Natural killer cell (primary cell): ENCODE results near the gene PIK3R2. TPM values are rescaled to one million over a fixed set of nuclear protein-coding genes. Genes with fewer than 3 reads are reported as not detected.
A peak's percentile ranks its signal among the peaks of the same experiment; 100 is the strongest.

ENCODE experiments used
- ATAC-seq, 3 donors: fragments of 150-1000 bp in 2 of 3; fragments of 200-7000 bp in 1 of 3; cut with Tn5 transposase; 1 replicate in 1 of 3; 2 replicates in 2 of 3; pipeline ENCODE4 v1.10.0; 2021; ENCODE audit warnings: mild to moderate bottlenecking in 2 of 3, moderate library complexity in 2 of 3
- DNase-seq, 2 donors: peaks; one replicate each; pipeline versions ENCODE4 v3.0.0 to v3.0.0-alpha.2; 2013 to 2021; ENCODE audit warnings: mixed read lengths in 1 of 2
- H3K27ac ChIP-seq: one replicate; pipeline ENCODE4 v1.5.1; 2013; ENCODE audit warnings: mild to moderate bottlenecking, low read length
- H3K27me3 ChIP-seq: one replicate; pipeline ENCODE4 v1.6.1; 2013; ENCODE audit warnings: low read length; ENCODE audit not compliant: control insufficient read depth, insufficient read depth
- H3K36me3 ChIP-seq: one replicate; pipeline ENCODE4 v1.6.1; 2013; ENCODE audit warnings: low read length; ENCODE audit not compliant: control insufficient read depth, insufficient read depth
- H3K4me1 ChIP-seq: one replicate; pipeline ENCODE4 v1.6.1; 2013; ENCODE audit warnings: low read length; ENCODE audit not compliant: control insufficient read depth, insufficient read depth
- H3K4me3 ChIP-seq: one replicate; pipeline ENCODE4 v1.5.1; 2013; ENCODE audit warnings: low read length
- H3K9me3 ChIP-seq: one replicate; pipeline ENCODE4 v1.6.1; 2013; ENCODE audit warnings: low read length; ENCODE audit not compliant: control insufficient read depth, insufficient read depth
- H3K27ac Mint-ChIP-seq, 2 donors: one replicate each; pipeline ENCODE4 v1.8.0; 2022; ENCODE audit warnings: mild to moderate bottlenecking in 2 of 2, mixed read lengths in 2 of 2, moderate library complexity in 1 of 2
- H3K27me3 Mint-ChIP-seq, 2 donors: one replicate each; pipeline ENCODE4 v1.8.0; 2022; ENCODE audit warnings: low read depth in 2 of 2, mixed read lengths in 2 of 2
- H3K36me3 Mint-ChIP-seq: one replicate; pipeline ENCODE4 v1.8.0; 2022; ENCODE audit warnings: mixed read lengths
- H3K4me1 Mint-ChIP-seq, 2 donors: one replicate each; pipeline ENCODE4 v1.8.0; 2022; ENCODE audit warnings: mixed read lengths in 2 of 2
- H3K4me3 Mint-ChIP-seq: one replicate; pipeline ENCODE4 v1.8.0; 2022; ENCODE audit warnings: mild to moderate bottlenecking, moderate library complexity, mixed read lengths
- H3K9me3 Mint-ChIP-seq, 2 donors: one replicate each; pipeline ENCODE4 v1.8.0; 2022; ENCODE audit warnings: mixed read lengths in 2 of 2
- WGBS: methylation state at CpG from one replicate; pipeline ENCODE4 v1.1.7; 2013; ENCODE audit warnings: missing lambda C conversion rate; ENCODE audit not compliant: insufficient coverage; 5-methylcytosine and 5-hydroxymethylcytosine counted together
- intact Hi-C: fragments of 100-400 bp; cut with micrococcal nuclease; formaldehyde crosslinking; loops from one replicate; pipeline ENCODE4 v1.14.2; 2022
- total RNA-seq, 4 donors: library from RNA; stranded (reverse); fragments of 120-200 nt in 1 of 4; gene quantifications; one replicate each; pipeline versions ENCODE4 v1.2.3 to v1.2.4, GENCODE V29; 2013 to 2022
- TF ChIP-seq, protein P1 (sequence below): fragments of 200-600 bp; IDR thresholded peaks from one replicate; pipeline ENCODE4 v1.8.0; 2022; ENCODE audit warnings: antibody characterized with exemption

The PIK3R2 gene
- total RNA-seq, 3 donors from 2014 or later (not counting 1 experiment from before 2014, with no cell fraction given) = 12.3 to 26.4 (median 16.0) TPM

DNA sequence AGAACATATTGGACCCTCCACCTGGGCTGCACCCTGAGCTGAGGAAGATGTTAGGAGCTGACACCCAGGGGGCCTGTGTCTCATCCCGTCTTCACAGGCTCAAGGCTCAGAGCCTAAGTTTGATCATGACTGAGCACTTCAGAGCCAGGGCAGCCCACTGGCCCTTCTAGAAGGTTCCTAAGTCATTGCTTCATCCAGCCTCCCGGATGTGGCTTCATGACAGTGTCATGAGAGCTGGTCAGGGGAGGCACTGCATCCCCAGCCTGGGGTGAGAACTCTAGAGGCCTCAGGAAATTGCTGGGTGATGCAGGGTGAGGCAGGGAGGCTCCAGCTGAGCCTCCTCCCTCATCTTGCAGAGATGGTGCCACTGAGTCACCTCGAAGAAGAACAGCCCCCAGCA, 24.9 kb upstream of the PIK3R2 start:
- Histone ChIP-seq H3K27me3 (no peaks in the 10 kb centered on the region), H3K4me1 (peaks cover 29% of the 10 kb centered on the region), H3K4me3 (no peak overlapping the region), H3K9me3 (no peaks in the 10 kb centered on the region), H3K27ac (peak overlapping the region; percentile 74), H3K36me3 (peaks cover 79% of the 10 kb centered on the region)
- DNase-seq (peak in 1 of 2 donors; percentile 29), ATAC-seq (peak; percentile 87 to 97 (median 95))
- H3K4me3 Mint-ChIP-seq = peak overlapping the region; percentile 81
- H3K36me3 Mint-ChIP-seq = no peaks in the 10 kb centered on the region
- intact Hi-C loops = no loop called here
- TF ChIP-seq, protein P1, sequence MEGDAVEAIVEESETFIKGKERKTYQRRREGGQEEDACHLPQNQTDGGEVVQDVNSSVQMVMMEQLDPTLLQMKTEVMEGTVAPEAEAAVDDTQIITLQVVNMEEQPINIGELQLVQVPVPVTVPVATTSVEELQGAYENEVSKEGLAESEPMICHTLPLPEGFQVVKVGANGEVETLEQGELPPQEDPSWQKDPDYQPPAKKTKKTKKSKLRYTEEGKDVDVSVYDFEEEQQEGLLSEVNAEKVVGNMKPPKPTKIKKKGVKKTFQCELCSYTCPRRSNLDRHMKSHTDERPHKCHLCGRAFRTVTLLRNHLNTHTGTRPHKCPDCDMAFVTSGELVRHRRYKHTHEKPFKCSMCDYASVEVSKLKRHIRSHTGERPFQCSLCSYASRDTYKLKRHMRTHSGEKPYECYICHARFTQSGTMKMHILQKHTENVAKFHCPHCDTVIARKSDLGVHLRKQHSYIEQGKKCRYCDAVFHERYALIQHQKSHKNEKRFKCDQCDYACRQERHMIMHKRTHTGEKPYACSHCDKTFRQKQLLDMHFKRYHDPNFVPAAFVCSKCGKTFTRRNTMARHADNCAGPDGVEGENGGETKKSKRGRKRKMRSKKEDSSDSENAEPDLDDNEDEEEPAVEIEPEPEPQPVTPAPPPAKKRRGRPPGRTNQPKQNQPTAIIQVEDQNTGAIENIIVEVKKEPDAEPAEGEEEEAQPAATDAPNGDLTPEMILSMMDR = no peak
- peaks cover 8 to 25% of the 10 kb centered on the region in 2 donors for H3K4me1 Mint-ChIP-seq
- 66% methylated on average over 3 of the region's 3 CpGs for whole genome bisulfite sequencing
- no peaks in the 10 kb centered on the region for H3K9me3 Mint-ChIP-seq
- peak overlapping the region; percentile 87 to 88 for H3K27ac Mint-ChIP-seq
- no peaks in the 10 kb centered on the region for H3K27me3 Mint-ChIP-seq

DNA sequence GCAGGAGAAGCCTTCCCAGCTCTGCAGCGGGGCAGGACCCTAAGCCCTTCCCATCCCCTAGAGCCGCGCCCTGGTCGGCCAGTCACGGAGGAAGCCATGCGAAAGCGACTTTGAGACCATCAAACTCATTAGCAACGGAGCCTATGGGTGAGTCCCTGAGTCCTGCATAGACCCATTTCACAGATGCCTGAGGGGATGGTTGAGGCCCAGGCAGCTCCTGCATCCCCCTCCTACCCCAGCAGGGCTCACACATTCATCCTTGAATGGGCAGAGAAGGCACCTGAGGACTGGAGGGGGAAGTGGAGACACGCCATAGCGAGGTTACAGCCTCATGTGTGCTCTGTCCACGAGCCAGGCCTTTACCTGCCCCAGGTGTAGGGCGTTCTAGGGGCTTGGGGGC, 24.2 kb upstream of the PIK3R2 start:
- no peak for DNase-seq
- Mint-ChIP-seq H3K4me1 (peaks cover 8 to 25% of the 10 kb centered on the region in 2 donors), H3K4me3 (peak overlapping the region; percentile 81), H3K9me3 (no peaks in the 10 kb centered on the region), H3K36me3 (no peaks in the 10 kb centered on the region), H3K27me3 (no peaks in the 10 kb centered on the region), H3K27ac (peak overlapping the region; percentile 87 to 88)
- peaks cover 78% of the 10 kb centered on the region for H3K36me3 ChIP-seq
- no peaks in the 10 kb centered on the region for H3K9me3 ChIP-seq
- no peak overlapping the region for H3K4me3 ChIP-seq
- 94% methylated on average over 12 of the region's 12 CpGs for WGBS
- H3K4me1 ChIP-seq = peaks cover 29% of the 10 kb centered on the region
- no peak for ATAC-seq
- H3K27me3 ChIP-seq = no peaks in the 10 kb centered on the region
- intact Hi-C loops = no loop called here
- TF ChIP-seq, protein P1 = no peak
- peak overlapping the region; percentile 74 for H3K27ac ChIP-seq

DNA sequence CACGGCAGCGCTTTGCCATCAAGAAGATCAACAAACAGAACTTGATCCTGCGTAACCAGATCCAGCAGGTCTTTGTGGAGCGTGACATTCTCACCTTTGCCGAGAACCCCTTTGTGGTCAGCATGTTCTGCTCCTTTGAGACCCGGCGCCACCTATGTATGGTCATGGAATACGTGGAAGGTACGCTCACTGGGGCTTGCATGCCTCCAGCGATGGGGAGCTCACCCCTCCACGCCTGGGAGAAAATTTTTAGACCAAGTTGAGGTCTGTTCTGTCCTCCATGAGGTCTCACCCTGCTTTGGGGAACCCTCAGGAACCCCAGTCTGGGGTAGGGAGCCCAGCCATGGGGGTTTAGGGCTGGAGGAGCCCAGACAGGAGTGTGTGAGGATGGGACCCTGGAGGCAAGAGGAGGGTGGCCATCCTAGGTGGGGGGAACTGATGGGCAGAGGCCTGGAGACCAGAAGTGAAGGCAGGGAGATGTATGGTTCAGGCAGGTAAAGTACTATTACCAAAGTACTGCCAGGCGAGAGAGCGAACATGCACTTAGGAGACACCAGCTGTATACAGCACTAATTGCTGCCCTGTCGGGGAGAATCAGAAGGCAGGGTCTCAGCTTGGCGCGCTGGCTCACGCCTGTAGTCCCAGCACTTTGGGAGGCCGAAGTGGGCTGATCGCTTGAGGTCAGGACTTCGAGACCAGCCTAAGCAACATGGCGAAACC, 22.3 kb upstream of the PIK3R2 start:
- H3K36me3 Mint-ChIP-seq = no peaks in the 10 kb centered on the region
- ATAC-seq = no peak
- H3K27ac ChIP-seq = no peak overlapping the region

More for the DNA sequence above, 22.3 kb upstream of the PIK3R2 start:
- DNase-seq = no peak
- Mint-ChIP-seq H3K4me1 (peaks cover 8 to 30% of the 10 kb centered on the region in 2 donors), H3K9me3 (no peaks in the 10 kb centered on the region), H3K27ac (peak overlapping the region in 1 of 2 donors; percentile 31), H3K27me3 (no peaks in the 10 kb centered on the region), H3K4me3 (no peak overlapping the region)
- Histone ChIP-seq H3K36me3 (peaks cover 80% of the 10 kb centered on the region), H3K27me3 (no peaks in the 10 kb centered on the region), H3K4me3 (no peak overlapping the region), H3K4me1 (peaks cover 29% of the 10 kb centered on the region), H3K9me3 (no peaks in the 10 kb centered on the region)
- TF ChIP-seq, protein P1 = no peak
- intact Hi-C loops = no loop called here
- WGBS = 94% methylated on average over 21 of the region's 21 CpGs
